GM10266 (cell line): ENCODE data around the gene RAP1GAP.
A peak's percentile ranks its signal among the peaks of the same experiment; 100 is the strongest.

Experiments
- DNase-seq: peaks from one replicate; pipeline ENCODE4 v3.0.0; 2012; ENCODE audit errors: extremely low spot score
- CTCF ChIP-seq: IDR thresholded peaks from 2 replicates; pipeline ENCODE4 v1.5.1; 2012; ENCODE audit warnings: mild to moderate bottlenecking, low read depth; ENCODE audit not compliant: control insufficient read depth, insufficient read depth; ENCODE audit errors: missing control alignments

The RAP1GAP gene

GRCh38 chr1:21652101-21652936 lies 16.8 kb downstream of the RAP1GAP start:
- TF ChIP-seq CTCF, result no peak
- no peak for DNase-seq

GRCh38 chr1:21651214-21652042 lies 17.7 kb downstream of the RAP1GAP start:
- TF ChIP-seq CTCF, result no peak
- DNase-seq, result peak; percentile 80

GRCh38 chr1:21650400-21650799 lies 18.8 kb downstream of the RAP1GAP start:
- no peak for DNase-seq

GRCh38 chr1:21649315-21649714 lies 19.8 kb downstream of the RAP1GAP start:
- no peak for DNase-seq
- no peak for TF ChIP-seq CTCF

More at GRCh38 chr1:21650400-21650799, 18.8 kb downstream of the RAP1GAP start:
- TF ChIP-seq CTCF, result no peak

GRCh38 chr1:21648791-21649190 lies 20.4 kb downstream of the RAP1GAP start:
- no peak for TF ChIP-seq CTCF

DNA sequence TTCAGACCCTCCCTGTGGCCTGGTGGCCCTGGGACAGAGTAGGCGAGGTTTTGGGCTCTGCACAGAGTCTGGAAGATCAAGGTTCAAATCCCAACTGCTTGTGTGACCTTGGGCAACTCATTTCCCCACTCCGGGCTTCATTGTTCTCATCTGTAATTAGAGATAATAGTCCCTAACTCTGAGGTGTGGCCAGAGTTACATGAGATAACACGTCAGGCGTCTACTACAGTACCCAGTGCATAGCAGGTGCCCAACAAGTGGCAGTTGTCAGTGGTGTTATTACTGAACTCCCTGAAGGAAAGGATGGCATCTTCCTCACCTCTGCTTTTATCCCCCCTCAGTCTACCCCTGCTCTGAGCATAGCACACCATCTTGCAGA lies 20.8 kb downstream of the RAP1GAP start:
- no peak for DNase-seq
- no peak for TF ChIP-seq CTCF

More at GRCh38 chr1:21648791-21649190, 20.4 kb downstream of the RAP1GAP start:
- no peak for DNase-seq
